PC-9 (cell line): ENCODE results near the gene CDC16.

Experiments used
- EZH2 ChIP-seq: fragments of 200-600 bp; sonication (generic); IDR thresholded peaks from 2 replicates; pipeline ENCODE4 v1.8.0; 2017; ENCODE audit warnings: antibody characterized with exemption, low read depth
- TF ChIP-seq, protein P1 (sequence below): fragments of 200-600 bp; sonication (generic); conservative IDR thresholded peaks from 2 replicates; pipeline ENCODE4 v1.6.1; 2017; ENCODE audit warnings: mixed run types, antibody characterized with exemption, mild to moderate bottlenecking, moderate library complexity

GRCh38 chr13:114194853-114195252, 39.8 kb upstream of the CDC16 start:
- TF ChIP-seq, protein P1, sequence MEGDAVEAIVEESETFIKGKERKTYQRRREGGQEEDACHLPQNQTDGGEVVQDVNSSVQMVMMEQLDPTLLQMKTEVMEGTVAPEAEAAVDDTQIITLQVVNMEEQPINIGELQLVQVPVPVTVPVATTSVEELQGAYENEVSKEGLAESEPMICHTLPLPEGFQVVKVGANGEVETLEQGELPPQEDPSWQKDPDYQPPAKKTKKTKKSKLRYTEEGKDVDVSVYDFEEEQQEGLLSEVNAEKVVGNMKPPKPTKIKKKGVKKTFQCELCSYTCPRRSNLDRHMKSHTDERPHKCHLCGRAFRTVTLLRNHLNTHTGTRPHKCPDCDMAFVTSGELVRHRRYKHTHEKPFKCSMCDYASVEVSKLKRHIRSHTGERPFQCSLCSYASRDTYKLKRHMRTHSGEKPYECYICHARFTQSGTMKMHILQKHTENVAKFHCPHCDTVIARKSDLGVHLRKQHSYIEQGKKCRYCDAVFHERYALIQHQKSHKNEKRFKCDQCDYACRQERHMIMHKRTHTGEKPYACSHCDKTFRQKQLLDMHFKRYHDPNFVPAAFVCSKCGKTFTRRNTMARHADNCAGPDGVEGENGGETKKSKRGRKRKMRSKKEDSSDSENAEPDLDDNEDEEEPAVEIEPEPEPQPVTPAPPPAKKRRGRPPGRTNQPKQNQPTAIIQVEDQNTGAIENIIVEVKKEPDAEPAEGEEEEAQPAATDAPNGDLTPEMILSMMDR: no peak
- no peak for TF ChIP-seq EZH2
